Activated T-cell treated with anti-CD3 and anti-CD28 coated beads, Interleukin-2, amount 50 U/mL, for 48 hours (primary cell): ENCODE measurements around the gene KDM3B.
"Not testable (repeated sequence)": the region's sequence is repeated elsewhere in the genome, so short reads cannot be mapped to it uniquely, and the experiment has no call there.

Experiments used
- DNase-seq, 2 experiments: peaks; one replicate each; pipeline ENCODE4 v3.0.0-alpha.2; 2020

KDM3B gene

GRCh38 chr5:138351056-138351455 lies 1.4 kb upstream of the KDM3B start:
- DNase-seq = peak in 1 of 2 experiments; percentile 4

- DNase-seq = no peak
Observed at GRCh38 chr5:138351517-138351916, 968 bp upstream of the KDM3B start.

DNA sequence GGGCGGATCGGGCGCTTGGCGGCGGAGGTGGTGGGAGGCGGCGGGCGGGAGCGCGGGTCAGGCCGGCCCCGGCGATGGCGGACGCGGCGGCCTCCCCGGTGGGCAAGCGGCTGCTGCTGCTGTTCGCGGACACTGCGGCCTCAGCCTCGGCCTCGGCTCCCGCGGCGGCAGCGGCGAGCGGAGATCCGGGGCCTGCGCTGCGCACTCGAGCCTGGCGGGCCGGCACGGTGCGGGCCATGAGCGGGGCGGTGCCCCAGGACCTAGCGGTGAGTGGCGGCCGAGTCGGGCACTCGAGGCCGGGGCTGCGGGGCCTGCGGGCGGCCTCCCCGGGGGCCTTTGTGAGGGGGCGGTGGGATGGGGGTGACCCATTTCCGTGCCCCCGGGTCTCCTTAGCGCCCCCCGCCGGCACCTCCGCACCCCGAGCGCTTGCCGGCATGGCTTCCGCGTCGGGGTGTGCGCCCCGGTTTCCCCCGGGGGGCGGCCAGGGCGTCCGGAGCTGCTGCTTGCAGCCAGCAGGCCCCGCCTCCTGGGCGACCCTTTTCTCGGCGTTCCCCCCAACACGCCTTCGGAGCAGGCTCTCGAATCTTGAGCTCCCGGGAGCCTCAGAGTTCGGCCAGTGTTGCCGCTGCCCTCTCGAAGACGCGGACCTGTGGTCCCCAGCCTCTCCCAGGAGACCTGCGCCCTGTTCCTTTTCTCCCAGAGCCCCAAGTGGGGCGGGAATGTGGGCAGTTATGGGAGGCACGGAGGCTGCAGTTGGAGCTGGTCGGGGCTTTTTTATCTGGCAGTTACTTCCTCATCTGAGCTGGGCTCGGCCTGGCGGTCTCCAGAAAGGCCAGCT lies 456 bp downstream of the KDM3B start:
- DNase-seq = peak; percentile 78 to 82

GRCh38 chr5:138353560-138354080 lies 1.1 kb downstream of the KDM3B start:
- no peak for DNase-seq

DNA sequence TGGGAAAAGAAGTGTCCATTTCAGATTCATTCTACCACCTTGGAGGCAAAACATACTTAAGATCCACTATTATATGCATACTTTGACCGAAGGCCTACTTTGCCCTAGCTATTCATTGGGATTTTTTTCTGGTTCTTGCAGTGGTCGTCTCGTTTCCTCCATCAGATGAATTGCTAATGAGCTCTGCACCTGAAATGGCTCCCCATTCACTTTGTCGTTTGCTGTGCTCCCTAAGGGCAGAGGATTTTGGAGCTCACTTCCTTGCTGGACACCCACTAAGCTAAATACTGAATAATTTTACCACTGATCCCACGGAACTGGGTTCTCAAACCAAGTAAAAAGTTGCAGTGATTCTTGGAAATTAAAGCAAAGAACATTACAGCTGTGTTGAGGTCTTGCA lies 1.9 kb downstream of the KDM3B start:
- peak in 1 of 2 experiments; percentile 10 for DNase-seq

DNA sequence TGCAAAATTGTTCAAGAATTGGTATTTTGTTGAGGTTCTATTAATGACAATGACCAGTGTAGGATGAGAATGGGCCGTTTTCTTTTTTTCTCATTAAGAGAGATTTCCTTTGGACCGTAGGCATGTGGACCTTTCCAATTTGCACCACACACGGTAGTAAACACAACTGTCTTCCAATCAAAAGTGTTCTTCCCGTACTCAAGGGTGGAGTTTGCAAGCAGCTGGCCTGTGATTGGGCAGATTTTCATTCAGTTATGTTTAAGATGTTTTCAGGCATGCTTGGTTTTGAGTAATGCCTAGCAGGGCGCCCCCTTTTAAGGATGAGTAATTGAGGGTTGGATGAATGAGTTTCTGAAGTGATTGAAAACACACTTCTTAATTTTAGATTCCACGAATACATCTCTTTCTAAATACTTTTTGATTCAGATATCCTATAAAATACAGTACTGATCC lies 2.5 kb downstream of the KDM3B start:
- peak; percentile 66 to 71 for DNase-seq

- DNase-seq = no peak
Observed at GRCh38 chr5:138359621-138360020, 7.1 kb downstream of the KDM3B start.

DNA sequence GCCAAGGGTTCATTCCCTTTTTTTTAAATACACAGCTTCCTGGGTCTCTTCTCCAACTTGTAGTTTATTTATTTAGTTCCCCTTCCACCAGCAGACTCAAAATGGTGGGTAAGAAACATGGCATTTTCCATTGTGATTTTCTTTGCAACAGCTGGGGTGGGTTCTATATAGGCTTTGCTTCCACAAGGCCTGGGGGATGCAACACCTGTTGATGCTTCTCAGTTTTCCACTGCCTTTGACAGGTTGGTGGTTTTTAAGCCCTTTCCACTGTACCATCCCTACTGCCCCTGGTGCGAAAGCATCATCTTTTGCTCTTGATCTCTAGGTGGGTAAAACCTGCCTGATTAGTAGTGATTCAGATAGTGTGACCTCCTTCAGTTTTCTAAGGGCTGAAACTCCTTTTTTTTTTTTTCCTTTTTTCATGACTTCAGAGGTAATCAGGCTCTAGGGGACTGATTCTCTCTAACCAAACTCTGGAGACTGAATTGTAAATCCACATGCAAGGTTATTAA lies 8.5 kb downstream of the KDM3B start:
- peak in 1 of 2 experiments; percentile 9 for DNase-seq

- no peak for DNase-seq
Observed at GRCh38 chr5:138364576-138364975, 12.1 kb downstream of the KDM3B start.

- DNase-seq = no peak
Observed at GRCh38 chr5:138366632-138367382, 14.3 kb downstream of the KDM3B start.

DNA sequence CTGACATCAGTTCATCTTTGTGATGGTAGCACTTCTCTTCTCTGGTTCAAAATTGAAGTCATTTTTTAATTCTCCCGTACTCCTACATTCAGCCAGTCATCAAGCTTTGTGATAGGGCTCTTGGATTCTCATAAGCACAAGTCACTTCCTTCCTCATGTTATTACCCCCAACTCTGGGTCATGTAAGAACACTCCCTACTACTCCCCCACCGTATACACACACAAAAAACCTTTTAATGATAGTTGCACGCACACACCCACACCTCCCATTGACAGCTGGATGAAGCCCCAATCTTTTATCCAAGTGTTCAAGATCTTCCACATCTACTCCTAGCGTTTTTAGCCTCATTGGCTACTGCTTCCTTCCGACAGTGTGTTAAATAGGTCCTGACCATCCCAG lies 16.8 kb downstream of the KDM3B start:
- no peak for DNase-seq

DNA sequence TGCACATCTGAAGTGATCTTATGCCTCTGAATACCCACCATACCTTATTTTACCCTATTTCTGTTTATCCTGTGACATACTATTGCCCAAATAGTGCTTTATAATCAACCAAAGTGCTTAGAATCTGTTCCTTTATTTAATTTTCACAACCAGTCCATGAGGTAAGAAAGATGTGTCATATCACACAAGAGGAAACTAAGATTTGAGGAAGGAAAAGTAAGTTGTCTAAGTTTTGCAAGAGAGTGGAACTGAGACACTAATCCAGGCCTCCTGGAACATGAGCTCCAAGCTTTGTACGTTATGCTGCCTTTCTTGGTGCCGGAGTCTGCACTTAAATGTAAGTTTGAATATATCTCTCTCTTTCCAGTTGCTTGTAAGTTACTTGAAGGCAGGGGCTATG lies 17.2 kb downstream of the KDM3B start:
- DNase-seq = no peak

- no peak for DNase-seq
Observed at GRCh38 chr5:138370537-138370936, 18.1 kb downstream of the KDM3B start.

GRCh38 chr5:138371454-138371853 lies 19.0 kb downstream of the KDM3B start:
- DNase-seq = no peak

- DNase-seq = no peak
Observed at GRCh38 chr5:138372225-138372624, 19.7 kb downstream of the KDM3B start.

- DNase-seq = no peak
Observed at GRCh38 chr5:138372653-138373052, 20.2 kb downstream of the KDM3B start.

- no peak for DNase-seq
Observed at GRCh38 chr5:138382347-138382746, 29.9 kb downstream of the KDM3B start.

DNA sequence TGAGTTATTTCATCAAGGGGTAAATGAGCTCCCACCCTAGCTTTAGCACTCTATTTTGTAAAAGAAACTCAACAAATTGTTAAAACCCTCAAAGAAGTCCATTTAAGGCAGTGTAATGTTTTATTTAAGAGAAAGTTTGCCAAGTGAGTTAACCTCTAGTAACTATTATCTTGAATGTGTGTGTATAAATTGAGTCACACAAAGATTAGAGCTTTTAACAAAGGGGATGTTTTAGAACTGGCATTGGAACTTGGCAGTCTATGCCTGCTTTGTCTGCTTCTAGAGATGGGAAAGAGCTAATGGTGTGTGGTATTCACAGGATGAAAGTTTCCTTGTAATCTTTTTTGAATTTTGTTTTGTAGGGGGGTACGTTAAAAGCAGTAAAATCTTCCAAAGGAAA lies 33.2 kb downstream of the KDM3B start:
- DNase-seq = no peak

DNA sequence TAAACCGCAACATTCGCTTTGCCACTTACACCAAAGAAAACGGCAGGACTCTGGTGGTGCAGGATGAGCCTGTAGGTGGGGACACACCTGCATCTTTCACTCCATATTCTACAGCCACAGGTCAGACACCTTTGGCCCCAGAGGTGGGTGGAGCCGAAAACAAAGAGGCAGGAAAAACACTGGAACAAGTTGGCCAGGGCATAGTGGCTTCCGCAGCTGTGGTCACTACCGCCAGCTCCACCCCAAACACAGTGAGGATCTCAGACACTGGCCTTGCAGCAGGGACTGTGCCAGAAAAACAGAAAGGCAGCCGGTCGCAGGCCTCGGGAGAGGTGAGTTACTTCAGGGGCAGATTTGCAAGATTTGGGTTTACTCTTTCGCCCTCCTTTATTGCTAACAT lies 33.8 kb downstream of the KDM3B start:
- DNase-seq = no peak

DNA sequence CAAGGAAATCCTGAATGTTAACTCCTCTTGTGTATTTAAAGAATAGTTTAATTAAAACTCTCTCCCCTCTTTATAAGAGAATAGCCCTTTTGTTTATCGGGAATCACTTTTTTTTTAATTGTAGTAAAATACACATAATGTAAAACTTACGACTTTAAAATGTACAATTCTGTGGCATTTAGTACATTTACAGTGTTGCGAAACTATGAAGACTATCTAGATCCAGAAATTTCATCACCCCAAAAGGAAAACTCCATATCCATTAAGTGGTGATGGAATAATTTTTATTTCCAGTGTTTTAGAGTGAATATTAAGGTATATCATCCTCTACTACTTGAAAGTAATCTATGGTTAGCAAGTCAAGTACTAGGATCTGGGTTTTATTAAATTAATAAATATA lies 36.8 kb downstream of the KDM3B start:
- DNase-seq = no peak

- DNase-seq = not testable (repeated sequence)
Observed at GRCh38 chr5:138389911-138390310, 37.4 kb downstream of the KDM3B start.

DNA sequence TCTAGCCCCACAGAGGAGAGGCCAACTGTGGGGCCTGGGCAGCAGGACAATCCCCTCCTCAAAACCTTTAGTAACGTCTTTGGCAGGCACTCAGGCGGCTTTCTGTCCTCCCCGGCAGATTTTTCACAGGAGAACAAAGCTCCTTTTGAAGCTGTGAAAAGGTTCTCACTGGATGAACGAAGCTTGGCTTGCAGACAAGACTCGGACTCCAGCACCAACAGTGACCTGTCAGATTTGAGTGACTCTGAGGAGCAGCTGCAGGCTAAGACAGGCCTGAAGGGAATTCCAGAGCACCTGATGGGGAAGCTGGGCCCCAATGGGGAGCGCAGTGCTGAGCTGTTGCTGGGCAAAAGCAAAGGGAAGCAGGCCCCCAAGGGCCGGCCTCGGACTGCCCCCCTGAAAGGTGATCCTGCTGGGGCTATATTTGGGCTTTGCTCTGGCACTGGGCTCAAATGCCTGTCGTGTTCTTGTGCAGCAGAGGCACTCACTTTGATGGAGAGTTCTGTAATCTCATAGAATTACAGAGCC lies 39.4 kb downstream of the KDM3B start:
- DNase-seq = no peak

DNA sequence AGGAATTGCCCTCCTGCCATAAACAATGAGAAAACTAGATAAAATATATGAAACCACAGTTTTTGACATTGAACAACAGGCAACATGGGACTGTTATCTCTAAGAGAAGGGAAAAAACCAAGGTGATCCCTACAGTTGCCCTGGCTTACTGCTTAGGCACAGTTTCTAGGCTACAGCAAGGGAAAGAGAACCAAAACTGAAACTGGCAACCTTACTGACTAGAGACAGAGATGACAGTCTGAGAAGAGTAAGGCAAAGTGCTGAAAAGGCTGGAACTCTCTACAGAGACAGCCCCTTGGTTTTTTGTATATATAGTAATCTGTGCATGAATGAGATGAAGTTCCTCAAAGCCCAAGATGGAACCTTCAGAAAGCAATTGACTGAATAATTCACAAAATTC lies 50.2 kb downstream of the KDM3B start:
- DNase-seq = no peak
